GM12878 (cell line): ENCODE data around the gene MAP2K1. TPM values are rescaled to one million over a fixed set of nuclear protein-coding genes. Genes with fewer than 3 reads are reported as not detected.
A peak's percentile ranks its signal among the peaks of the same experiment; 100 is the strongest.
"Not testable (repeated sequence)": the region's sequence is repeated elsewhere in the genome, so short reads cannot be mapped to it uniquely, and the experiment has no call there.

Experiments
- ATAC-seq: fragments of 200-7000 bp; cut with Tn5 transposase; 3 replicates; pipeline ENCODE4 v1.9.1; 2020; ENCODE audit warnings: mild to moderate bottlenecking, moderate library complexity
- BruUV-seq: library from RNA; stranded (reverse); fragments of 400-500 nt; replicated peaks from 2 replicates; lab custom pipeline; 2021; lab: Mats Ljungman, UMichigan
- CTCF ChIA-PET: fragments of 300-600 bp; sonication (Branson Sonifier 250); formaldehyde crosslinking; extraction: SDS; loops from one replicate; lab custom pipeline; 2021; ENCODE audit warnings: inconsistent platforms; lab: Yijun Ruan, JAX
- POLR2A ChIA-PET: fragments of 350-600 bp; formaldehyde crosslinking; extraction: SDS; loops from one replicate; lab custom pipeline; 2021; ENCODE audit warnings: inconsistent platforms; lab: Charles Lee
- RAD21 ChIA-PET: fragments of 300-600 bp; sonication (Branson Sonifier 250); formaldehyde crosslinking; loops from one replicate; lab custom pipeline; 2023; ENCODE audit warnings: antibody characterized with exemption; ENCODE audit not compliant: unreplicated experiment; lab: Charles Lee
- SMC1A ChIA-PET: fragments of 300-600 bp; sonication (Branson Sonifier 250); formaldehyde crosslinking; loops from one replicate; lab custom pipeline; 2023; ENCODE audit not compliant: unreplicated experiment, uncharacterized antibody; lab: Charles Lee
- DNase-seq: peaks from one replicate; pipeline ENCODE4 v3.0.0-alpha.2; 2011; ENCODE audit warnings: low read depth, low spot score
- FAIRE-seq: peaks from 3 replicates; lab custom pipeline; 2011; peaks lifted over from hg19 to GRCh38; lab: Jason Lieb, UNC
- H2AFZ ChIP-seq: 2 replicates; pipeline ENCODE4 v1.6.0; 2011; ENCODE audit warnings: low read depth, low read length, control low read depth; ENCODE audit not compliant: control insufficient read depth
- H3K27ac ChIP-seq: 2 replicates; pipeline ENCODE4 v1.5.1; 2011; ENCODE audit warnings: control low read depth; ENCODE audit not compliant: control insufficient read depth, insufficient read depth
- H3K27me3 ChIP-seq, 2 experiments: replicated peaks in 1 of 2; 2 replicates each; pipeline versions ENCODE4 v1.6.0 to v1.6.1; 2011; ENCODE audit warnings: low read length in 1 of 2; ENCODE audit not compliant: control insufficient read depth in 2 of 2, insufficient read depth in 2 of 2
- H3K36me3 ChIP-seq, 2 experiments: 2 replicates each; pipeline ENCODE4 v1.5.1; 2011; ENCODE audit warnings: low read length in 1 of 2; ENCODE audit not compliant: control insufficient read depth in 2 of 2, insufficient read depth in 2 of 2
- H3K4me1 ChIP-seq: 2 replicates; pipeline ENCODE4 v1.6.1; 2011; ENCODE audit warnings: mild to moderate bottlenecking, low read length, moderate library complexity, mixed read lengths; ENCODE audit not compliant: control insufficient read depth, insufficient read depth
- H3K4me2 ChIP-seq: 2 replicates; pipeline ENCODE4 v1.6.0; 2011; ENCODE audit warnings: control low read depth; ENCODE audit not compliant: control insufficient read depth, insufficient read depth
- H3K4me3 ChIP-seq: fragments of 200-600 bp; sonication (generic); 2 replicates; pipeline ENCODE4 v1.5.1; 2016
- H3K79me2 ChIP-seq: 2 replicates; pipeline ENCODE4 v1.6.0; 2011; ENCODE audit warnings: low read length; ENCODE audit not compliant: control insufficient read depth, insufficient read depth
- H3K9ac ChIP-seq: 2 replicates; pipeline ENCODE4 v1.8.0; 2011; ENCODE audit warnings: low read length, control low read depth, mixed read lengths; ENCODE audit not compliant: control insufficient read depth, insufficient read depth
- H3K9me3 ChIP-seq: replicated peaks from 3 replicates; pipeline ENCODE4 v1.5.1; 2011; ENCODE audit warnings: mild to moderate bottlenecking, low read length; ENCODE audit not compliant: control insufficient read depth, insufficient read depth
- H4K20me1 ChIP-seq: 2 replicates; pipeline ENCODE4 v1.6.0; 2011; ENCODE audit not compliant: control insufficient read depth, insufficient read depth
- ATF7 ChIP-seq: fragments of 450-650 bp; IDR thresholded peaks from 2 replicates; pipeline ENCODE4 v1.6.1; 2016; ENCODE audit warnings: low read depth, mild to moderate bottlenecking
- BACH1 ChIP-seq: fragments of 450-650 bp; IDR thresholded peaks from 2 replicates; pipeline ENCODE4 v1.6.1; 2017; ENCODE audit warnings: mild to moderate bottlenecking, borderline replicate concordance
- BMI1 ChIP-seq: fragments of 450-650 bp; IDR thresholded peaks from 2 replicates; pipeline ENCODE4 v1.6.1; 2016; ENCODE audit warnings: mild to moderate bottlenecking, moderate library complexity, borderline replicate concordance
- CTCF ChIP-seq, 3 experiments: IDR thresholded peaks in 2 of 3; conservative IDR thresholded peaks in 1 of 3; 2 replicates each; pipeline ENCODE4 v1.5.1; 2011; ENCODE audit warnings: low read depth in 3 of 3, low read length in 3 of 3, mild to moderate bottlenecking in 3 of 3, control low read depth in 2 of 3, moderate library complexity in 2 of 3, inconsistent platforms in 1 of 3, mixed read lengths in 1 of 3; ENCODE audit not compliant: control insufficient read depth in 2 of 3, insufficient read depth in 1 of 3; ENCODE audit errors: extremely low read depth in 1 of 3
- HCFC1 ChIP-seq: fragments of 150-350 bp; IDR thresholded peaks from 2 replicates; pipeline ENCODE4 v1.6.1; 2014; ENCODE audit warnings: low read length
- MYB ChIP-seq: fragments of 150-350 bp; IDR thresholded peaks from 2 replicates; pipeline ENCODE4 v1.6.1; 2014; ENCODE audit warnings: mild to moderate bottlenecking, low read depth, low read length, borderline replicate concordance
- NFYA ChIP-seq: IDR thresholded peaks from 2 replicates; pipeline ENCODE4 v1.6.1; 2011; ENCODE audit warnings: low read depth, mild to moderate bottlenecking, low read length, improper control_type of control experiment, borderline replicate concordance
- NFYB ChIP-seq: IDR thresholded peaks from 2 replicates; pipeline ENCODE4 v1.6.1; 2011; ENCODE audit warnings: low read depth, mild to moderate bottlenecking, low read length, improper control_type of control experiment, moderate library complexity; ENCODE audit not compliant: insufficient read depth
- PML ChIP-seq: IDR thresholded peaks from 2 replicates; pipeline ENCODE4 v1.6.1; 2012; ENCODE audit warnings: low read length, inconsistent platforms
- POLR2AphosphoS5 ChIP-seq: IDR thresholded peaks from 2 replicates; pipeline ENCODE4 v1.6.1; 2011; ENCODE audit warnings: mild to moderate bottlenecking, low read length, inconsistent platforms
- POU2F2 ChIP-seq: IDR thresholded peaks from 3 replicates; pipeline ENCODE4 v1.6.1; 2011; ENCODE audit warnings: low read depth, mild to moderate bottlenecking, low read length, borderline replicate concordance
- RELA ChIP-seq: fragments of 450-650 bp; IDR thresholded peaks from 2 replicates; pipeline ENCODE4 v1.8.0; 2014; ENCODE audit warnings: borderline replicate concordance; ENCODE audit not compliant: partially characterized antibody
- SMAD1 ChIP-seq: fragments of 450-650 bp; IDR thresholded peaks from 2 replicates; pipeline ENCODE4 v1.6.1; 2018; ENCODE audit warnings: mild to moderate bottlenecking, low read depth; ENCODE audit not compliant: partially characterized antibody
- SMC3 ChIP-seq: IDR thresholded peaks from 2 replicates; pipeline ENCODE4 v1.6.1; 2011; ENCODE audit warnings: low read length, improper control_type of control experiment, borderline replicate concordance
- TARDBP ChIP-seq: IDR thresholded peaks from 2 replicates; pipeline ENCODE4 v1.6.1; 2016; ENCODE audit warnings: borderline replicate concordance
- WGBS: methylation state at CpG from one replicate; pipeline ENCODE4 v1.1.6; 2016; ENCODE audit warnings: low lambda C conversion rate; ENCODE audit not compliant: insufficient replicate concordance, insufficient coverage; ENCODE audit errors: missing lambda C conversion rate; 5-methylcytosine and 5-hydroxymethylcytosine counted together
- in situ Hi-C: fragments of 300-500 bp; cut with MboI; formaldehyde crosslinking; loops from 9 replicates; pipeline ENCODE4 v1.14.3; 2018; ENCODE audit warnings: mixed read lengths
- intact Hi-C: fragments of 100-400 bp; cut with micrococcal nuclease; formaldehyde crosslinking; loops from one replicate; pipeline ENCODE4 v1.14.2; 2022; ENCODE audit not compliant: unreplicated experiment
- polyA plus RNA-seq, 11 experiments: library from polyadenylated mRNA; depleted of rRNA in 4 of 11; unstranded in 6 of 11; stranded (reverse) in 5 of 11; fragments of >200 nt; fragmentation: Nextera tagmentation in 4 of 11; fragmentation: Illumina TruSeq in 1 of 11; extraction: Ambion mirVana in 4 of 11; extraction: Trizol in 1 of 11; gene quantifications; 1 replicate in 1 of 11; 2 replicates in 10 of 11; pipeline versions ENCODE4 v1.2.1 to v1.2.3, GENCODE V29; 2011 to 2016; ENCODE audit warnings: inconsistent platforms in 2 of 11, missing spikeins in 2 of 11, low read depth in 1 of 11
- total RNA-seq, 4 experiments: library from RNA; depleted of rRNA in 3 of 4; stranded (reverse); fragments of >200 nt in 3 of 4; fragmentation: Illumina TruSeq in 1 of 4; extraction: Trizol in 1 of 4; gene quantifications; 2 replicates each; pipeline versions ENCODE4 v1.2.1 to v1.2.3, GENCODE V29; 2013 to 2021
- TF ChIP-seq, protein P1 (sequence below): fragments of 450-650 bp; IDR thresholded peaks from 2 replicates; pipeline ENCODE4 v1.6.1; 2016; ENCODE audit warnings: mild to moderate bottlenecking

MAP2K1 gene
- total and polyA plus RNA-seq, 10 of the 15 experiments (the other 5 are each of a cell fraction or from before 2014, with no cell fraction given), result 11.2 to 112 (median 56.6) TPM

GRCh38 chr15:66498501-66499386 is 112.0 kb downstream of the MAP2K1 start (continued):
- TF ChIP-seq ATF7 (no peak), POLR2AphosphoS5 (peak; percentile 55), NFYA (no peak), SMC3 (peak; percentile 9; the same call in 1 of the 2 replicates), POU2F2 (no peak), PML (peak; percentile 6; the same call in 1 of the 2 replicates), TARDBP (no peak), CTCF (IDR thresholded peaks at IDR 0.05 in 2 of 3, conservative IDR thresholded peaks at IDR 0.05 in 1 of 3; ENCODE audit: control insufficient read depth in 2 of 3, extremely low read depth in 1 of 3, insufficient read depth in 1 of 3, low read depth in 3 of 3, low read length in 3 of 3) (peak in 2 of 3 experiments; percentile 28 to 47; a peak in 2 of 6 replicates), RELA (no peak), HCFC1 (no peak), BACH1 (0 out of 2 replicates have a peak, but pooled peaks have one; percentile 69), NFYB (no peak), MYB (no peak), SMAD1 (no peak), BMI1 (peak; percentile 17; the same call in 1 of the 2 replicates)
- TF ChIP-seq, protein P1, sequence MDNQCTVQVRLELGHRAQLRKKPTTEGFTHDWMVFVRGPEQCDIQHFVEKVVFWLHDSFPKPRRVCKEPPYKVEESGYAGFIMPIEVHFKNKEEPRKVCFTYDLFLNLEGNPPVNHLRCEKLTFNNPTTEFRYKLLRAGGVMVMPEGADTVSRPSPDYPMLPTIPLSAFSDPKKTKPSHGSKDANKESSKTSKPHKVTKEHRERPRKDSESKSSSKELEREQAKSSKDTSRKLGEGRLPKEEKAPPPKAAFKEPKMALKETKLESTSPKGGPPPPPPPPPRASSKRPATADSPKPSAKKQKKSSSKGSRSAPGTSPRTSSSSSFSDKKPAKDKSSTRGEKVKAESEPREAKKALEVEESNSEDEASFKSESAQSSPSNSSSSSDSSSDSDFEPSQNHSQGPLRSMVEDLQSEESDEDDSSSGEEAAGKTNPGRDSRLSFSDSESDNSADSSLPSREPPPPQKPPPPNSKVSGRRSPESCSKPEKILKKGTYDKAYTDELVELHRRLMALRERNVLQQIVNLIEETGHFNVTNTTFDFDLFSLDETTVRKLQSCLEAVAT, result no peak

DNA sequence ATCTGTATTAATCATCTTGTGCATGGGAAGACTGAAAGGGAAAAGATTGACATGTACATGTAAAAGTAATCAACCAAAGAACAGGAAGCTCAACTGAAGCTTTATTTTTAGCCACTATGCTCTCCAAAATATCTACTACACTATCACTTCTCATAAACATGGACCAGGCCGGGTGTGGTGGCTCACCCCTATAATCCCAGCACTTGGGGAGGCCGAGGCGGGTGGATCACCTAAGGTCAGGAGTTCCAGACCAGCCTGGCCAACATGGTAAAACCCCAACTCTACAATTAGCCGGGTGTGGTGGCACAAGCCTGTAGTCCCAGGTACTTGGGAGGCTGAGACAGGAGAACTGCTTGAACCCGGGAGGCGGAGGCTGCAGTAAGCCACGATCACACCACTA is 113.6 kb downstream of the MAP2K1 start:
- Histone ChIP-seq H3K36me3 (peaks cover 7 to 34% of the 10 kb centered on the region in 2 experiments), H3K4me3 (0 out of 2 replicates have a peak overlapping the region, but pooled peaks have one; percentile 20), H3K79me2 (peaks cover 66% of the 10 kb centered on the region)
- in situ Hi-C loops, result loop anchor here (5.0 kb wide), 1 partner anchor 143 kb away; the partner anchor contains the start of gene TIPIN
- H3K9ac ChIP-seq, H3K4me1 ChIP-seq, H3K27me3 ChIP-seq, BruUV-seq, DNase-seq, ATAC-seq, H3K4me2 ChIP-seq, intact Hi-C loops, POLR2A ChIA-PET, H3K27ac ChIP-seq, H4K20me1 ChIP-seq, FAIRE-seq, H3K9me3 ChIP-seq, H2AFZ ChIP-seq: not testable (repeated sequence)
- 66% methylated on average over 7 of the region's 7 CpGs for WGBS
- ChIA-PET RAD21 (interaction anchor here (1.3 kb wide), 1 partner anchor 114 kb away, joined by 3 read pairs; no protein-coding TSS in a partner anchor), CTCF (interaction anchor here (0.9 to 5.2 kb wide), 5 partner anchors 12 to 209 kb away, joined by 3 to 103 read pairs (median 44); partner anchors contain the start of genes DIS3L and MAP2K1), SMC1A (interaction anchor here (0.8 to 6.2 kb wide), 4 partner anchors 12 to 114 kb away, joined by 3 to 51 read pairs (median 3); partner anchors contain the start of gene MAP2K1)
